GM20000 (cell line): Measurements from ENCODE around the gene MYRF.

Source experiments
- DNase-seq: peaks from one replicate; pipeline ENCODE4 v3.0.0; 2012; ENCODE audit warnings: low spot score
- CTCF ChIP-seq: IDR thresholded peaks from 2 replicates; pipeline ENCODE4 v1.5.1; 2012; ENCODE audit warnings: mild to moderate bottlenecking, control low read depth; ENCODE audit errors: extremely low read depth, missing control alignments

The MYRF gene

GRCh38 chr11:61710019-61710418 lies 42.4 kb upstream of the MYRF start:
- no peak for TF ChIP-seq CTCF
- no peak for DNase-seq

DNA sequence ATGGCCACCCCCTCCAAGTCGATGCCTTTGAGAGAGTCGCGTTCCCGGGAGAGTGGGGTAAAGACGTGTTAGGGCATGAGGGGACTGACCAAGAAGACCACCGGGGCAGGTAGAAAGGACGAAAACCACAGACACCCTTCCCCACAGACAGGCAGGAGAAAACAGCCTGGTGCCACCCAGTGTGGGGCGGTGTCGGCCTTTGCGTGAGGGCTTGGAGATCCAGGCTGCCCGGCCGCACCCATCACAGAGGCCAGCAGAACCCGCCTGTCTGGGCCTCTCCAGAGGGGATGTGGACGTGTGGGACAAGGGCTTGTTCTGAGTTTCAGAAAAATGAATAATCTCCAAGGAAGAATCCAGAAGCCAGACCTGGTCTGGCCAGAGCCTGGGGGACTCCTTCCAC lies 41.4 kb upstream of the MYRF start:
- DNase-seq, result no peak
- TF ChIP-seq CTCF, result no peak

GRCh38 chr11:61711498-61711897 lies 40.9 kb upstream of the MYRF start:
- TF ChIP-seq CTCF, result no peak
- no peak for DNase-seq

DNA sequence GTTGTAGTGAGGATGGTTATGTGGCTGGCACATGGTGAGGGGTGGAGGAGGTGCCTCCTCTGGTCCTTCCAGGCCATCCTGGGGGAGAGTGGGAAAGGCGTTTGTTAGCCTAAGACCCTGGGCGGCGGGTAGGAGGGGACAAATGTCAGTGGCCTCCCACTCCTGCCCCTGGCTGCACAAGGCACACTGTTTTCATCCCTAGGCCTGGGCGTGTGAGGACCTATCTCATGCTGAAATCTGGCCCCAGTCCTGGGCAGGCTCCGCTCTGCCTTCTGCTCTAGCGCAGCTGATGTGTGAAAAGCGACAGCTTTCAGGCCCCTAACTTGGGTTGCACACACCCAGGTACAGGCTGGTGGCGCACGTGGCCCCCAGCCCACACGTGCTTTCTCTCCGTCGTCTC lies 40.1 kb upstream of the MYRF start:
- TF ChIP-seq CTCF, result no peak

GRCh38 chr11:61712846-61713245 lies 39.6 kb upstream of the MYRF start:
- DNase-seq, result no peak
- no peak for TF ChIP-seq CTCF

More for the DNA sequence above, 40.1 kb upstream of the MYRF start:
- DNase-seq, result no peak

GRCh38 chr11:61713464-61713863 lies 39.0 kb upstream of the MYRF start:
- no peak for TF ChIP-seq CTCF
- DNase-seq, result no peak

GRCh38 chr11:61713906-61714305 lies 38.5 kb upstream of the MYRF start:
- TF ChIP-seq CTCF, result no peak
- no peak for DNase-seq
